ENCODE results near the gene CRYBG3. TPM values are rescaled to one million over a fixed set of nuclear protein-coding genes. Genes with fewer than 3 reads are reported as not detected.

CRYBG3 gene
- total RNA-seq, 4 donors from 2014 or later: 18.7 to 23.5 (median 21.1) TPM

GRCh38 chr3:97804471-97804870 is 17.3 kb upstream of the CRYBG3 start:
- intact Hi-C loops (cut with DNase I): no loop called here
- WGBS: 80% methylated on average over 3 of the region's 3 CpGs
- no peak overlapping the region for H3K27ac ChIP-seq (replicated peaks in 1 of 4)

DNA sequence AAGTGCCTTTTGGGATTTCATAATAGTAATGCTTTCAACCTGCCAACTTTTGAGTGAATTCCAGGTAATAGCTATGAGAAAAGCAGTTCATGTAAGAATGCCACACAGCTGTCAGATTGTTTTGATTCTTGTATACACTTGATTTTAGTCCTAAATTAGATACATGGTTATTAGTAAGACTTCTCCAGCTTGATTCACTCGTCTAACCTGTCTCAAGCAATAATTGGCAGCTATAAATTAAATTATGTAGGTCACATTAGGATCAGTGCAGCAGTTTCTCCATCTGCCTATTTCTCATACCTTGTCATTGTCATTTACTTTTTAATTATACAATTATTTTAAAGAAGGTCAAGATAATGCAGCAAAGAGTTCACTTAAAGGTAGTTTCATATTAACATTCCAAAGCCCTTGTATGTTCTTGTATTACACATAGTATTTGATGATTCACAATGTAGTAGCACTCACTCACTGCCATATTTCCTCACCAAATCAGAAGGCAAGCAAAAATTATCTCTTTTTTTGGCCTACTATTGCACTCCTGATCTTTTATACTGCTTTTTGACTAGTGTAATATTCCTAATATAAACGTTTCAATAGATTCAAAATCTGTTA is 10.9 kb upstream of the CRYBG3 start:
- Histone ChIP-seq H3K36me3 (no peaks in the 10 kb centered on the region), H3K27me3 (no peaks in the 10 kb centered on the region), H3K4me3 (no peak overlapping the region), H3K27ac (replicated peaks in 1 of 4) (no peak overlapping the region), H3K9me3 (no peaks in the 10 kb centered on the region), H3K4me1 (no peaks in the 10 kb centered on the region)
- no peak for DNase-seq (ENCODE audit: extremely low spot score)
- no peak for TF ChIP-seq POLR2AphosphoS5 (IDR thresholded peaks at IDR 0.05)
- TF ChIP-seq CTCF (IDR thresholded peaks at IDR 0.05): no peak
- TF ChIP-seq EP300 (IDR thresholded peaks at IDR 0.05): no peak
- TF ChIP-seq POLR2A (IDR thresholded peaks at IDR 0.05; ENCODE audit: low read depth): no peak
- 79% methylated on average over 2 of the region's 2 CpGs for WGBS
- intact Hi-C loops (cut with DNase I): no loop called here

More at GRCh38 chr3:97804471-97804870, 17.3 kb upstream of the CRYBG3 start:
- Histone ChIP-seq H3K27me3 (no peaks in the 10 kb centered on the region), H3K9me3 (no peaks in the 10 kb centered on the region), H3K36me3 (peaks cover 0 to 10% (median 0%) of the 10 kb centered on the region in 4 donors), H3K4me1 (no peaks in the 10 kb centered on the region), H3K4me3 (no peak overlapping the region)
- no peak for DNase-seq (ENCODE audit: extremely low spot score)
- TF ChIP-seq CTCF (IDR thresholded peaks at IDR 0.05): no peak

DNA sequence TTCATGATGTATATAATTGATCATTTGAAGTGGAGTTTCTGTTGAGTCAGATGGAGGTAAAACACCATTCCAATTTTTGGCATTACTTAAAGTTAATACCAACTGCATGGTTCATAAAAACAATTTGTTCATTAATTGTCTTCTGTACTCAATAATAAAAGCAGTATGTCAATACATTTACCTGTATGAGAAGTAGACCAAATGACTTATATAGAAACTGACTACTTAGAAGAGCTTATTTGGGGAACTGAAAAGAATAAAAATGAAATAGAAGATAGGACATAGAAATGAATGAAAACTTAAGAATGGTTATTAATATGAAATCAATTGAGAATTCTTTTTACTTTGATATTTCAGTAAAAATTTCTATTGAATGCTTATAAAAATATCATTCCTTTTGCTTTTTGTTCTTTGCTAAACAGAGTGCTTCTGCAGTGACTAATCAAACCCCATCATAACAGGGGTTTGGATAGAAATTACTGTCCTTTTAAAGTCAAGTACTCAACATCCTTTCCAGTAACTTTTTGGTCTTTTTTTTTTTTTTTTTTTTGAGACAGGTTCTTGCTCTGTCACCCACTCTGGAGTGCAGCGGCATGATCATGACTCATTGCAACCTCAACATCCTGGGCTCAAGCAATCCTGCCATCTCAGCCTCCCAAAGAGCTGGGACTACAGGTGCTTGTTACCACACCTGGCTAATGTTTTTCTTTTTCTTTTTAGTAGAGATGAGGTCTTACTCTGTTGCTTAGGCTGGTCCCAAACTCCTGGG is 6.5 kb upstream of the CRYBG3 start:
- Histone ChIP-seq H3K4me1 (no peaks in the 10 kb centered on the region), H3K27ac (replicated peaks in 1 of 4) (no peak overlapping the region), H3K9me3 (no peaks in the 10 kb centered on the region), H3K36me3 (no peaks in the 10 kb centered on the region), H3K4me3 (no peak overlapping the region), H3K27me3 (no peaks in the 10 kb centered on the region)
- WGBS: 88% methylated on average over 1 of the region's 1 CpG
- DNase-seq (ENCODE audit: extremely low spot score): no peak
- intact Hi-C loops (cut with DNase I): no loop called here
- no peak for TF ChIP-seq POLR2A (IDR thresholded peaks at IDR 0.05; ENCODE audit: low read depth)
- TF ChIP-seq POLR2AphosphoS5 (IDR thresholded peaks at IDR 0.05): no peak
- TF ChIP-seq CTCF (IDR thresholded peaks at IDR 0.05): no peak
- no peak for TF ChIP-seq EP300 (IDR thresholded peaks at IDR 0.05)

DNA sequence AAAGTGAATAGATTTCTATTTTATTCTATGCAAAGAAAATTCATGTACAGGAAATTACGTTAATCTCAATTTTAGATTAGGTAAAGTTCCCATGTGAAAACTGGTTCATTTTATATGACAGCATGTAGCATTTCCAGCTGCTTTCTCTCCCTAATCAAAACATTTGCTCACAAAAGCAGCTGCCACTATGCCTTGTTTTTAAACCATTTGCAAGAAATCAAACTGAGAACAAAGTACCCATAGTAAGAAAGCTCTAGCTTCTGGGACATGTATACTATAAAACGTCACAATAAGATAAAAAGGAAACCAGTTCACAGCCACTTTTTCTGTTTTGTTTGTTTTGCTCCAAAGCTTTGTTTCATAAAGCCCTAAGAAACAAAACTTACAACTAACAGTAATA is 5.0 kb upstream of the CRYBG3 start:
- Histone ChIP-seq H3K4me1 (peaks cover 0 to 7% (median 3%) of the 10 kb centered on the region in 4 donors), H3K36me3 (no peaks in the 10 kb centered on the region), H3K27ac (replicated peaks in 1 of 4) (no peak overlapping the region), H3K27me3 (no peaks in the 10 kb centered on the region), H3K4me3 (no peak overlapping the region), H3K9me3 (no peaks in the 10 kb centered on the region)
- TF ChIP-seq POLR2AphosphoS5 (IDR thresholded peaks at IDR 0.05): no peak
- no peak for TF ChIP-seq POLR2A (IDR thresholded peaks at IDR 0.05; ENCODE audit: low read depth)
- TF ChIP-seq CTCF (IDR thresholded peaks at IDR 0.05): no peak
- no peak for TF ChIP-seq EP300 (IDR thresholded peaks at IDR 0.05)
- WGBS: 81% methylated on average over 2 of the region's 2 CpGs
- intact Hi-C loops (cut with DNase I): no loop called here
- no peak for DNase-seq (ENCODE audit: extremely low spot score)
